Neural cell (in vitro differentiated cells): Measurements from ENCODE around the gene ACOXL. TPM values are rescaled to one million over a fixed set of nuclear protein-coding genes. Genes with fewer than 3 reads are reported as not detected.

Source experiments
- H2AFZ ChIP-seq: fragments of 200-600, 300-800 bp; sonication (generic), shearing (Covaris generic); 2 replicates; pipeline ENCODE4 v1.6.0; 2014; ENCODE audit warnings: low read depth, mild to moderate bottlenecking, antibody characterized with exemption, low read length, moderate library complexity
- H3F3A ChIP-seq: fragments of 200-600 bp; shearing (Covaris generic); 2 replicates; pipeline ENCODE4 v1.6.1; 2016; ENCODE audit warnings: mild to moderate bottlenecking, moderate library complexity, mixed read lengths, antibody characterized with exemption, low read length; ENCODE audit not compliant: insufficient read depth, poor library complexity, severe bottlenecking
- H3K27ac ChIP-seq: fragments of 200-600, 300-800 bp; sonication (generic), shearing (Covaris generic); 2 replicates; pipeline ENCODE4 v1.5.1; 2014; ENCODE audit warnings: mild to moderate bottlenecking, low read length, moderate library complexity
- H3K27me3 ChIP-seq: fragments of 300-800, 200-600 bp; sonication (generic), shearing (Covaris generic); 2 replicates; pipeline ENCODE4 v1.6.0; 2014; ENCODE audit warnings: mild to moderate bottlenecking, low read depth, low read length, moderate library complexity; ENCODE audit not compliant: insufficient read depth
- H3K36me3 ChIP-seq: fragments of 300-800, 200-600 bp; sonication (generic), shearing (Covaris generic); 2 replicates; pipeline ENCODE4 v1.5.1; 2014; ENCODE audit warnings: mild to moderate bottlenecking, antibody characterized with exemption, low read length, moderate library complexity; ENCODE audit not compliant: insufficient read depth
- H3K4me2 ChIP-seq: fragments of 300-800, 200-600 bp; sonication (generic), shearing (Covaris generic); 2 replicates; pipeline ENCODE4 v1.6.0; 2014; ENCODE audit warnings: mild to moderate bottlenecking, low read length
- H3K4me3 ChIP-seq: fragments of 300-800, 200-600 bp; sonication (generic), shearing (Covaris generic); 2 replicates; pipeline ENCODE4 v1.5.1; 2014; ENCODE audit warnings: mild to moderate bottlenecking, low read length, moderate library complexity
- H3K79me2 ChIP-seq: fragments of 200-600 bp; shearing (Covaris generic); replicated peaks from 2 replicates; pipeline ENCODE4 v1.6.0; 2014; ENCODE audit warnings: mild to moderate bottlenecking, low read length, moderate library complexity; ENCODE audit not compliant: insufficient read depth
- H3K9ac ChIP-seq: fragments of 300-800, 200-600 bp; sonication (generic), shearing (Covaris generic); 2 replicates; pipeline ENCODE4 v1.6.1; 2016; ENCODE audit warnings: mild to moderate bottlenecking, low read length, mixed read lengths
- H3K9me2 ChIP-seq: fragments of 200-600 bp; shearing (Covaris generic); 2 replicates; pipeline ENCODE4 v1.6.1; 2016; ENCODE audit warnings: mild to moderate bottlenecking, low read length, mixed read lengths; ENCODE audit not compliant: insufficient read depth
- H3K9me3 ChIP-seq: fragments of 200-600, 300-800 bp; sonication (generic), shearing (Covaris generic); 2 replicates; pipeline ENCODE4 v1.6.1; 2016; ENCODE audit warnings: mild to moderate bottlenecking, mixed run types, low read length, moderate library complexity, mixed read lengths
- H4K20me1 ChIP-seq: fragments of 200-600 bp; shearing (Covaris generic); 2 replicates; pipeline ENCODE4 v1.6.1; 2016; ENCODE audit warnings: mild to moderate bottlenecking, mixed run types; ENCODE audit not compliant: insufficient read depth
- CTCF ChIP-seq: fragments of 450-650 bp; IDR thresholded peaks from 2 replicates; pipeline ENCODE4 v1.5.1; 2014; ENCODE audit warnings: antibody characterized with exemption, mild to moderate bottlenecking, moderate library complexity; ENCODE audit not compliant: poor library complexity, severe bottlenecking
- EP300 ChIP-seq: fragments of 450-650 bp; conservative IDR thresholded peaks from 2 replicates; pipeline ENCODE4 v1.6.1; 2014; ENCODE audit warnings: antibody characterized with exemption, mild to moderate bottlenecking, moderate library complexity; ENCODE audit not compliant: poor library complexity, severe bottlenecking
- EZH2 ChIP-seq: fragments of 200-600, 300-800 bp; shearing (Covaris generic), sonication (generic); IDR thresholded peaks from 2 replicates; pipeline ENCODE4 v1.6.1; 2014; ENCODE audit warnings: antibody characterized with exemption, low read length, borderline replicate concordance, mild to moderate bottlenecking; ENCODE audit not compliant: insufficient read depth, poor library complexity, severe bottlenecking
- MXI1 ChIP-seq: fragments of 450-650 bp; conservative IDR thresholded peaks from 2 replicates; pipeline ENCODE4 v1.6.1; 2014; ENCODE audit warnings: antibody characterized with exemption, mild to moderate bottlenecking; ENCODE audit not compliant: poor library complexity, severe bottlenecking
- POLR2AphosphoS5 ChIP-seq: IDR thresholded peaks from 2 replicates; pipeline ENCODE4 v1.6.1; 2012
- RAD21 ChIP-seq: fragments of 450-650 bp; conservative IDR thresholded peaks from 2 replicates; pipeline ENCODE4 v1.6.1; 2014; ENCODE audit warnings: antibody characterized with exemption, mild to moderate bottlenecking, moderate library complexity
- REST ChIP-seq: IDR thresholded peaks from 2 replicates; pipeline ENCODE4 v1.6.1; 2012; ENCODE audit warnings: borderline replicate concordance
- SMC3 ChIP-seq: fragments of 450-650 bp; conservative IDR thresholded peaks from 2 replicates; pipeline ENCODE4 v1.6.1; 2014; ENCODE audit warnings: antibody characterized with exemption, mild to moderate bottlenecking, moderate library complexity; ENCODE audit not compliant: poor library complexity
- TAF1 ChIP-seq: IDR thresholded peaks from 2 replicates; pipeline ENCODE4 v1.6.1; 2012; ENCODE audit warnings: low read depth
- polyA plus RNA-seq: library from polyadenylated mRNA; depleted of rRNA; stranded (reverse); fragments of >200 nt; gene quantifications from 2 replicates; pipeline ENCODE4 v1.2.3, GENCODE V29; 2014

The ACOXL gene
- polyA plus RNA-seq, 1 donor from 2014 or later: not detected

GRCh38 chr2:111030945-111031344 lies 298.6 kb downstream of the ACOXL start:
- H3K36me3 ChIP-seq: no peaks in the 10 kb centered on the region
- H3K27ac ChIP-seq: peak overlapping the region; percentile 67
- TF ChIP-seq POLR2AphosphoS5 (peak; percentile 42), SMC3 (no peak), EP300 (peak; percentile 87)
- peak overlapping the region; percentile 1 for H3K4me2 ChIP-seq
- no peaks in the 10 kb centered on the region for H3K79me2 ChIP-seq
- H3K9me2 ChIP-seq: no peaks in the 10 kb centered on the region
- H2AFZ ChIP-seq: no peak overlapping the region
- no peak overlapping the region for H3K9ac ChIP-seq
- H3K4me3 ChIP-seq: no peak overlapping the region
- no peaks in the 10 kb centered on the region for H3F3A ChIP-seq
- H3K27me3 ChIP-seq: no peaks in the 10 kb centered on the region
- no peaks in the 10 kb centered on the region for H3K9me3 ChIP-seq
- no peaks in the 10 kb centered on the region for H4K20me1 ChIP-seq

DNA sequence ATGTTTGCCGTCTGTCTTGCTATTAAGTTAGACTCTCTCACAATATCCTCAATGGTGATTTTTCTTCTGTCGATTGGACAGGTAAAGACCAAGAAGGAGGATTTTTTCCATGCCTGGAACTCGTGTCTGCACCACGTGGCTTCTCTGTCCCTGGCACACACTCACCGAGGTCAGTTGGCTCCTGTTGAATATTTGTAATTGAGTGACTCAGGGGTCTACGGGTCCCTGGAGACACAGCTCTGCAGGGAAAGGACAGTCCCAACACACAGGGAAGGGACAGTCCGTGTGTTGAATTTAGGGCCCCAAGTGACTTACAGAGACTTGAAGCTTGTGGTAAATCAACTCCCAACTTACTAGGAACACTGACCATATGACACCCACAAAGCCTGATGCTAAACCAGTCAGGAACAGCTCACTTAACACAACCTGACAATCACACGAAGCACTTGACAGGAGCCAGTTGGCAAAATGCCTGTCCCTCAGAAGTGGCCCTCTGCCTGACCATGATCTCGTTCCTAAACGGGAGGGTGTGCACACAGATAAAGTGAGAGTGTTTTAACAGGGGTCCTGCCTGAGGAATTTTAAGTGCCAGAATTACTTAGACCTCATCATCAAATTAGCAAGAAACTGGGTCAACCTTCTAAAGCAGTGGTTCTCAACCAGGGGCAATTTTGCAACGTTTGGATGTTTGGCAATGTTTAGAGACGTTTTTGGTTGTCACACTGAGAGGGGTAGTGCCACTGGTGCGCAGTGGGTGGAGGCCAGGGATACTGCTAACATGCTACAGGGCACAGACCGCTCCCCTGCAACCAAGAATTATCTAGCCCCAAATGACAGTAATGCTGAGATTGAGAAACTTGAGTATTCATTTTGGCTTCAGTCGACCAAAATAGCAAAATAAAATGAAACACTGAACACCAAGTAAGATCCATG lies 299.4 kb downstream of the ACOXL start:
- Histone ChIP-seq H3K36me3 (no peaks in the 10 kb centered on the region), H3K27ac (peak overlapping the region; percentile 67), H3K27me3 (no peaks in the 10 kb centered on the region), H3K9ac (no peak overlapping the region), H3K4me2 (peak overlapping the region; percentile 1), H3F3A (no peaks in the 10 kb centered on the region), H3K4me3 (no peak overlapping the region), H3K79me2 (no peaks in the 10 kb centered on the region), H4K20me1 (no peaks in the 10 kb centered on the region), H2AFZ (no peak overlapping the region), H3K9me3 (no peaks in the 10 kb centered on the region), H3K9me2 (no peaks in the 10 kb centered on the region)
- TF ChIP-seq EZH2: no peak
- TF ChIP-seq MXI1: no peak
- no peak for TF ChIP-seq CTCF
- TF ChIP-seq RAD21: no peak
- TF ChIP-seq REST: no peak
- no peak for TF ChIP-seq EP300
- TF ChIP-seq TAF1: no peak
